ENCODE data around the gene SPAG16.

DNA sequence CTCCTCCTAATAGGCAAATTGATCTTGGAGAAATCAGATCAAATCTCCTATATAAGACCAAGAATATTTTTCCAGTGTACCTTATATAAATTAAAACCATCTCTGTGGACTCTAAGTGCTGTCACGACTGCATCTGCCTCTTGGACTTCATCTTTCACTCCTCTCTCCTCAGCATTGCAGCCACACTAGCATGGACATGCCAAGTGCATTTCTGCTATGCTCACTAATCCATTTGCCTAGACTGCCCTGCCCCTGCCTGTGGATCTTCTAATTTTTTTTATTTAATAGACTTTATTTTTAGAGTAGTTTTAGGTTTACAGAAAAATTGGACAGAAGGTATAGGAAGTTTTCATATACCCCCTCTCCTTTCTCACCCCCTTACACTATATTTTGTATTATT lies 979.9 kb downstream of the SPAG16 start:
- TF ChIP-seq EZH2 (IDR thresholded peaks at IDR 0.05; ENCODE audit: insufficient read depth, poor library complexity, severe bottlenecking) (no peak), EZH2phosphoT487 (IDR thresholded peaks at IDR 0.05; ENCODE audit: insufficient read depth, low read depth) (no peak)

Data from GM23248 (cell line).